PC-9 (cell line): ENCODE results near the gene HLA-DOA.

Experiments used
- CTCF ChIP-seq: fragments of 200-600 bp; sonication (generic); conservative IDR thresholded peaks from 2 replicates; pipeline ENCODE4 v1.6.1; 2017; ENCODE audit warnings: mixed run types, antibody characterized with exemption, mild to moderate bottlenecking, moderate library complexity
- EZH2 ChIP-seq: fragments of 200-600 bp; sonication (generic); IDR thresholded peaks from 2 replicates; pipeline ENCODE4 v1.8.0; 2017; ENCODE audit warnings: antibody characterized with exemption, low read depth

DNA sequence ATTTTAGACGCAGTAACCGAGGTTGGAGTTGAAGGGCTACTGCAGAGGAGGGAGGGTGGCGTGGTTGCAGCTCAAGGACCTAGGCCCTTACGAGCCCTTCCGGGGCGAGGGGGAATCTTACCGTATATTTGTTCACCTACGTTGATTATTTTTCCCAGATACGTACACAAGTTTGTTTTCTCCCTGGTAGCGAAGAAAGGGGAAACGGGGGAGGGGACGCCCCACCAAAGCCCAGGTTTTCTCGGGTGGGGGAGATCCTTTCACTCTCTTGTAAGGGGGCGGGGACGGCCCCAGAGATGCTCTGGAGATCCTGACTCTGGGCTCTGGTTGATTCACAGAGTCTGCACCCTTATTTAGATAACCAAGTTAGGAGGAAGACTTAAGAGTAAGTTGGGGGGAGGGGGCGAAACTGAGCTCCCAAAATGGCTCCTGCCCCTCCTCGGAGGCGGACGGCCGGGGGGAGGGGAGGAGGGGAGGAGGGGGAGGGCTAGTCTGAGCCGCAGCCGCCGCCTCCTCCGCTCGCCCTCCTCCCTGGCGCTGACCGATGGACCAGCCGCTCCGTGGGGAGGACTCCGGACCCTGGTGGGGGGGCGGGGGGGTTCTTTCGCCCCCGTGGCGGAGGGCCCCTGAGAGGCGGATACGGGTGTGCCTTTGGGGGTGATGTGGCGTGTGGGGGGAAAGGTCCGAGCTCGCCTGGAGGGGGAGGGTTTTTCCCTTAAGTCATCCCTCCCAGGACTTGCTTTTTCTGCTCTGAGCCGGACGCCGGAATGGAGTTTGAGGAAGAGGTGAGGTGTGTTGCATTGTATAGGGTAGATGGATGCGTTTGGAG is 38.8 kb downstream of the HLA-DOA start:
- TF ChIP-seq CTCF, result no peak; the same call in 1 of the 2 replicates
- TF ChIP-seq EZH2, result no peak
